Liver (tissue), 9 donors: ENCODE data around the gene GTSE1. TPM values are rescaled to one million over a fixed set of nuclear protein-coding genes. Genes with fewer than 3 reads are reported as not detected.
A peak's percentile ranks its signal among the peaks of the same experiment; 100 is the strongest.
"Not testable (repeated sequence)": the region's sequence is repeated elsewhere in the genome, so short reads cannot be mapped to it uniquely, and the experiment has no call there.

Experiments used
- DNase-seq: peaks from one replicate; pipeline ENCODE4 v3.0.0-alpha.2; 2017; ENCODE audit warnings: low spot score
- H3K27ac ChIP-seq, 2 donors: one replicate each; pipeline ENCODE4 v1.7.0; 2013; ENCODE audit warnings: inconsistent platforms in 2 of 2, low read length in 2 of 2, control low read depth in 1 of 2, low read depth in 1 of 2, mild to moderate bottlenecking in 1 of 2
- H3K27me3 ChIP-seq, 4 donors: one replicate each; pipeline versions ENCODE4 v1.6.1 to v1.7.0; 2013; ENCODE audit warnings: low read length in 3 of 4, inconsistent platforms in 1 of 4, mild to moderate bottlenecking in 1 of 4, moderate library complexity in 1 of 4; ENCODE audit not compliant: control insufficient read depth in 4 of 4, insufficient read depth in 4 of 4
- H3K36me3 ChIP-seq, 4 donors: one replicate each; pipeline versions ENCODE4 v1.6.1 to v1.7.0; 2013; ENCODE audit warnings: low read length in 3 of 4, mild to moderate bottlenecking in 3 of 4, low read depth in 1 of 4, moderate library complexity in 1 of 4; ENCODE audit not compliant: control insufficient read depth in 4 of 4, insufficient read depth in 3 of 4
- H3K4me1 ChIP-seq, 4 donors: one replicate each; pipeline versions ENCODE4 v1.6.1 to v1.7.0; 2013; ENCODE audit warnings: low read length in 3 of 4, mild to moderate bottlenecking in 3 of 4, moderate library complexity in 1 of 4; ENCODE audit not compliant: control insufficient read depth in 4 of 4, insufficient read depth in 4 of 4
- H3K4me3 ChIP-seq, 3 donors: one replicate each; pipeline versions ENCODE4 v1.6.1 to v1.7.0; 2013; ENCODE audit warnings: low read length in 3 of 3, control low read depth in 1 of 3, low read depth in 1 of 3, mild to moderate bottlenecking in 1 of 3
- H3K9ac ChIP-seq, 2 donors: one replicate each; pipeline ENCODE4 v1.7.0; 2013; ENCODE audit warnings: low read length in 2 of 2, mild to moderate bottlenecking in 2 of 2, moderate library complexity in 2 of 2, control low read depth in 1 of 2, low read depth in 1 of 2
- H3K9me3 ChIP-seq, 4 donors: one replicate each; pipeline versions ENCODE4 v1.6.1 to v1.7.0; 2013; ENCODE audit warnings: low read length in 3 of 4; ENCODE audit not compliant: control insufficient read depth in 4 of 4
- CTCF ChIP-seq: fragments of 150-350 bp; IDR thresholded peaks from 2 replicates; pipeline ENCODE4 v1.5.1; 2017; ENCODE audit warnings: improper control_type of control experiment, low read depth, low read length; ENCODE audit not compliant: missing input control
- EGR1 ChIP-seq, 2 donors: IDR thresholded peaks; 2 replicates each; pipeline ENCODE4 v1.6.1; 2016 to 2018; ENCODE audit warnings: antibody characterized with exemption in 2 of 2, low read depth in 2 of 2
- FOXA2 ChIP-seq: IDR thresholded peaks from 2 replicates; pipeline ENCODE4 v1.6.1; 2016; ENCODE audit warnings: antibody characterized with exemption
- GABPA ChIP-seq, 2 donors: IDR thresholded peaks in 1 of 2; conservative IDR thresholded peaks in 1 of 2; 2 replicates each; pipeline ENCODE4 v1.6.1; 2016; ENCODE audit warnings: antibody characterized with exemption in 2 of 2, mild to moderate bottlenecking in 1 of 2, moderate library complexity in 1 of 2
- HNF4A ChIP-seq, 2 donors: conservative IDR thresholded peaks; 2 replicates each; pipeline ENCODE4 v1.6.1; 2016; ENCODE audit warnings: antibody characterized with exemption in 2 of 2, mild to moderate bottlenecking in 2 of 2
- HNF4G ChIP-seq: IDR thresholded peaks from 2 replicates; pipeline ENCODE4 v1.6.1; 2016; ENCODE audit warnings: antibody characterized with exemption
- MAX ChIP-seq: IDR thresholded peaks from 2 replicates; pipeline ENCODE4 v1.6.1; 2016; ENCODE audit warnings: antibody characterized with exemption
- RAD21 ChIP-seq, 2 donors: IDR thresholded peaks; 2 replicates each; pipeline ENCODE4 v1.6.1; 2016; ENCODE audit warnings: antibody characterized with exemption in 2 of 2, mild to moderate bottlenecking in 2 of 2
- REST ChIP-seq: IDR thresholded peaks from 2 replicates; pipeline ENCODE4 v1.6.1; 2016; ENCODE audit warnings: antibody characterized with exemption, mild to moderate bottlenecking
- RXRA ChIP-seq, 2 donors: IDR thresholded peaks; 2 replicates each; pipeline ENCODE4 v1.6.1; 2017 to 2018; ENCODE audit warnings: antibody characterized with exemption in 2 of 2, mild to moderate bottlenecking in 1 of 2
- SP1 ChIP-seq: IDR thresholded peaks from 2 replicates; pipeline ENCODE4 v1.6.1; 2018; ENCODE audit warnings: antibody characterized with exemption, mild to moderate bottlenecking
- TAF1 ChIP-seq: conservative IDR thresholded peaks from 2 replicates; pipeline ENCODE4 v1.6.1; 2016; ENCODE audit warnings: antibody characterized with exemption, mild to moderate bottlenecking
- YY1 ChIP-seq: IDR thresholded peaks from 2 replicates; pipeline ENCODE4 v1.6.1; 2016; ENCODE audit warnings: antibody characterized with exemption, mild to moderate bottlenecking
- ZBTB33 ChIP-seq: IDR thresholded peaks from 2 replicates; pipeline ENCODE4 v1.6.1; 2016; ENCODE audit warnings: antibody characterized with exemption
- WGBS: extraction: QIAGEN DNeasy Blood & Tissue Kit; methylation state at CpG from one replicate; pipeline ENCODE4 v1.1.7; 2013; 5-methylcytosine and 5-hydroxymethylcytosine counted together
- polyA plus RNA-seq, 2 donors: library from polyadenylated mRNA; stranded (reverse) in 1 of 2; unstranded in 1 of 2; fragments of 200-250 nt in 1 of 2; fragments of >200 nt in 1 of 2; fragmentation: Nextera tagmentation in 1 of 2; extraction: Ambion mirVana in 1 of 2; gene quantifications; one replicate each; pipeline versions ENCODE4 v1.2.1 to v1.2.3, GENCODE V29; 2013 to 2015
- total RNA-seq, 2 donors: library from RNA; depleted of rRNA; stranded (reverse); fragments of >200 nt; gene quantifications; one replicate each; pipeline ENCODE4 v1.2.3, GENCODE V29; 2014
- donor health status: healthy.
- donor health status: healthy.
- donor health status: healthy.
- donor health status: healthy.
- donor health status: healthy.

The GTSE1 gene
- total and polyA plus RNA-seq, 4 donors = 0.17 to 13.9 (median 0.85) TPM

- not testable (repeated sequence) for H3K9ac ChIP-seq, H3K4me3 ChIP-seq, H3K9me3 ChIP-seq, DNase-seq, H3K27me3 ChIP-seq, H3K36me3 ChIP-seq, H3K27ac ChIP-seq
- TF ChIP-seq HNF4A (conservative IDR thresholded peaks at IDR 0.05) = peak; percentile 78 to 89
- peak; percentile 70 for TF ChIP-seq SP1
- peak; percentile 72 for TF ChIP-seq HNF4G
- TF ChIP-seq RXRA (IDR thresholded peaks at IDR 0.05) = peak; percentile 16 to 36
- WGBS = 75% methylated on average over 6 of the region's 6 CpGs
- peaks cover 0 to 16% (median 14%) of the 10 kb centered on the region in 4 donors for H3K4me1 ChIP-seq
These were observed 32.1 kb upstream of the GTSE1 start for GRCh38 chr22:46264520-46264919.

- DNase-seq = not testable (repeated sequence)
These were observed 31.0 kb upstream of the GTSE1 start for GRCh38 chr22:46265627-46266026.

GRCh38 chr22:46267431-46268279 lies 29.0 kb upstream of the GTSE1 start, which contains the start of gene TTC38:
TSS of gene TTC38 (plus strand) at chr22:46268008. CDS start at chr22:46268040, 32 bp downstream.
- H3K27me3 ChIP-seq = no peaks in the 10 kb centered on the region
- H3K9me3 ChIP-seq = no peaks in the 10 kb centered on the region
- H3K36me3 ChIP-seq = peaks cover 3 to 16% (median 8%) of the 10 kb centered on the region in 4 donors
- peak within 1 kb of the TSS; percentile 79 to 97 (median 97) for H3K4me3 ChIP-seq
- peak; percentile 93 for DNase-seq
- H3K27ac ChIP-seq = peak within 1 kb of the TSS; percentile 95 to 96
- TF ChIP-seq RAD21 (IDR thresholded peaks at IDR 0.05) = peak; percentile 9 to 33
- TF ChIP-seq RXRA (IDR thresholded peaks at IDR 0.05) = peak; percentile 69 to 86
- no peak for TF ChIP-seq EGR1 (IDR thresholded peaks at IDR 0.05; ENCODE audit: low read depth in 2 of 2)
- TF ChIP-seq FOXA2 = no peak
- TF ChIP-seq TAF1 = peak; percentile 84
- peak; percentile 54 to 91 for TF ChIP-seq HNF4A (conservative IDR thresholded peaks at IDR 0.05)
- peak in 1 of 2 donors; percentile 7 for TF ChIP-seq GABPA (IDR thresholded peaks at IDR 0.05 in 1 of 2, conservative IDR thresholded peaks at IDR 0.05 in 1 of 2)
- peak; percentile 72 for TF ChIP-seq SP1
- peak; percentile 34 for TF ChIP-seq HNF4G
- no peak for TF ChIP-seq CTCF
- TF ChIP-seq ZBTB33 = no peak
- no peak for TF ChIP-seq MAX
- peak; percentile 91 for TF ChIP-seq YY1
- peak; percentile 80 for TF ChIP-seq REST
- peak within 1 kb of the TSS; percentile 90 to 95 for H3K9ac ChIP-seq
- WGBS = under 1% methylated on average over 74 of the region's 74 CpGs
- H3K4me1 ChIP-seq = peaks cover 0 to 31% (median 20%) of the 10 kb centered on the region in 4 donors

More at GRCh38 chr22:46265627-46266026, 31.0 kb upstream of the GTSE1 start:
- H3K27me3 ChIP-seq, H3K9ac ChIP-seq, H3K27ac ChIP-seq, H3K9me3 ChIP-seq, H3K4me3 ChIP-seq, H3K36me3 ChIP-seq: not testable (repeated sequence)
- H3K4me1 ChIP-seq = peaks cover 0 to 27% (median 20%) of the 10 kb centered on the region in 4 donors
- 95% methylated on average over 4 of the region's 4 CpGs for WGBS
